SU-DHL-6 (cell line): ENCODE results near the gene SLC39A10.

Source experiments
- CTCF ChIP-seq: fragments of 200-600 bp; sonication (generic); IDR thresholded peaks from one replicate; pipeline ENCODE4 v1.5.1; 2017; ENCODE audit warnings: antibody characterized with exemption, mild to moderate bottlenecking, low read length, moderate library complexity; ENCODE audit not compliant: insufficient read depth, poor library complexity, severe bottlenecking
- EZH2phosphoT487 ChIP-seq: fragments of 200-600 bp; sonication (generic), shearing (Covaris generic); conservative IDR thresholded peaks from 2 replicates; pipeline ENCODE4 v1.6.1; 2018; ENCODE audit warnings: mild to moderate bottlenecking, antibody characterized with exemption, low read length, moderate library complexity, mixed read lengths

GRCh38 chr2:195709901-195710806 is 53.1 kb downstream of the SLC39A10 start:
- TF ChIP-seq CTCF (no peak), EZH2phosphoT487 (no peak)
